Heart left ventricle (tissue), 13 donors: ENCODE results near the gene QPRT.
"Not testable (repeated sequence)": the region's sequence is repeated elsewhere in the genome, so short reads cannot be mapped to it uniquely, and the experiment has no call there.

ENCODE experiments used
- POLR2A ChIP-seq, 2 donors: fragments of 450-650 bp; IDR thresholded peaks; one replicate each; pipeline ENCODE4 v1.6.1; 2017; ENCODE audit warnings: antibody characterized with exemption in 2 of 2, mild to moderate bottlenecking in 2 of 2, moderate library complexity in 2 of 2
- TF ChIP-seq, protein P1 (sequence below), 12 donors: fragments of 200-600 bp; sonication (generic) in 4 of 12; IDR thresholded peaks; one replicate each; pipeline versions ENCODE4 v1.5.0 to v1.8.0; 2018 to 2022; ENCODE audit warnings: antibody characterized with exemption in 12 of 12, mild to moderate bottlenecking in 5 of 12
- donor health status: ischemic (EF 13 %, LVEDD 7.1; RV severe dilation, severe dysfunction).
- donor health status: DM: no; HTN: yes; CAD: no.
- donor health status: DM: no; HTN: no; CAD: no.
- donor health status: ischemic (EF 25% LVEDD 6.9; RV normal size, moderate dysfunction).
- donor health status: ischemic (EF 25% LVEDD 5.7; RV mildly dilated, moderate dysfunction).
- donor health status: ischemic (EF 35%, LVEDD 5.7; RV mildly dilated, moderate dysfunction).
- donor health status: nonischemic (EF 11% LVEDD 7.7; RV severe dilation, severe dysfunction).
- donor health status: DM: yes; HTN: yes; CAD: no.
- donor health status: PGD.
- donor health status: ischemic (EF 29% LVEDD 5.4; RV normal size, mild dysfunction).
- donor health status: nonischemic (EF 23%, LVEDD 6.1; RV moderate dilation, normal function).

DNA sequence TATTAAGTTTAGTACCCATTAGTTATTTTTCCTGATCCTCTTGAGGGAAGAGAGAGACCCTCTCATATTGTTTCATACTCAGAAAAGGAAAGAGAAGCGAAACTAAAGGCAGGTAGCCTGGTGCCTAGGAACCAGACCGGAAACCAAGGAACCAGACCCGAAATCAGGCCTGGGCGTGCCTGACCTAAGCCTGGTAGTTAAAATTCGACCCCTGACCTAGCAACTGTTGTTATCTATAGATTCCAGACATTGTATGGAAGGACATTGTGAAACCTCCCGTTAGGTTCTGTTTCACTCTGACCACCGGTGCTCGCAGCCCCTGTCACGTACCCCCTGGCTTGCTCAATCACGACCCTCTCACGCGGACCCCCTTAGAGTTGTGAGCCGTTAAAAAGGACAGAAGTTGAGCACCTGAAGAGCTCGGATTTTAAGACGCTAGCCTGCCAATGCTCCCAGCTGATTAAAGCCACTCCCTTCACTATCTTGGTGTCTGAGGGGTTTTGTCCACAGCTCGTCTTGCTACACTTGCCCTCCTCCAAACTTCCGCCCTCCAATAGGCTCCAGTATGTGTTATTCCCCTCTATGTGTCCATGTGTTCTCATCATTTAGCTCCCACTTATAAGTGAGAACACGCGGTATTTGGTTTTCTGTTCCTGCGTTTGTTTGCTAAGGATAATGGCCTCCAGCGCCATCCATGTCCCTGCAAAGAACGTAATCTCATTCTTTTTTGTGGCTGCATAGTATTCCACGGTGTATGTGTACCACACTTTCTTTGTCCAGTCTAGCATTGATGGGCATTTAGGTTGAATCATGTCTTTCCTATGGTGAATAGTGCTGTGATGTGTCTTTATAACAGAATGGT lies 10.7 kb downstream of the QPRT start:
- TF ChIP-seq, protein P1, sequence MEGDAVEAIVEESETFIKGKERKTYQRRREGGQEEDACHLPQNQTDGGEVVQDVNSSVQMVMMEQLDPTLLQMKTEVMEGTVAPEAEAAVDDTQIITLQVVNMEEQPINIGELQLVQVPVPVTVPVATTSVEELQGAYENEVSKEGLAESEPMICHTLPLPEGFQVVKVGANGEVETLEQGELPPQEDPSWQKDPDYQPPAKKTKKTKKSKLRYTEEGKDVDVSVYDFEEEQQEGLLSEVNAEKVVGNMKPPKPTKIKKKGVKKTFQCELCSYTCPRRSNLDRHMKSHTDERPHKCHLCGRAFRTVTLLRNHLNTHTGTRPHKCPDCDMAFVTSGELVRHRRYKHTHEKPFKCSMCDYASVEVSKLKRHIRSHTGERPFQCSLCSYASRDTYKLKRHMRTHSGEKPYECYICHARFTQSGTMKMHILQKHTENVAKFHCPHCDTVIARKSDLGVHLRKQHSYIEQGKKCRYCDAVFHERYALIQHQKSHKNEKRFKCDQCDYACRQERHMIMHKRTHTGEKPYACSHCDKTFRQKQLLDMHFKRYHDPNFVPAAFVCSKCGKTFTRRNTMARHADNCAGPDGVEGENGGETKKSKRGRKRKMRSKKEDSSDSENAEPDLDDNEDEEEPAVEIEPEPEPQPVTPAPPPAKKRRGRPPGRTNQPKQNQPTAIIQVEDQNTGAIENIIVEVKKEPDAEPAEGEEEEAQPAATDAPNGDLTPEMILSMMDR (IDR thresholded peaks at IDR 0.05) = not testable (repeated sequence)
- TF ChIP-seq POLR2A (IDR thresholded peaks at IDR 0.05) = not testable (repeated sequence)
